ENCODE data around the gene KIF26B. TPM values are rescaled to one million over a fixed set of nuclear protein-coding genes. Genes with fewer than 3 reads are reported as not detected.

KIF26B gene
- total and polyA plus RNA-seq, 3 experiments from 2014 or later, result 0.11 to 0.16 TPM; not detected in 1

DNA sequence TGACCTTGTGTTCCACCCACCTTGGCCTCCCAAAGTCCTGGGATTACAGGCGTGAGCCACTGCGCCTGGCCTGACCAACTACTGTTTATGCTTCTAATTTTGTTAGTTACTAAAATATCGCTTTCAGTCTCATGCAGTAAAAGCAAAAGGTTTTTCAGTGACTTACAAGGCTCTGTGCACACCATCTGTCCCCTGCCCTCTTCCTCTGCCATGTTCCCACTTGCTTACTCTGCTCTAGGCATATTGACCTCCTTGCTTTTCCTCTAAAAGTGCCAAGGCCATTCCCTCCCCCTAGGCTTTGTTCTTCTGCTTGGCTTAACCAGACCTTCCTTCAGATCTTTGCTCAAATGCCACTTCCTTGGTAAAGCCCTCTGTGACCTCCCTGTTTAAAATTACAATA is 276.9 kb downstream of the KIF26B start:
- H3K9me3 Mint-ChIP-seq, result peaks cover 0 to 5% (median 0%) of the 10 kb centered on the region in 5 donors
- no peaks in the 10 kb centered on the region for H3K9me3 ChIP-seq (ENCODE audit: low read length)
- H3K4me3 Mint-ChIP-seq, result no peak overlapping the region
- no peaks in the 10 kb centered on the region for H3K4me1 ChIP-seq (ENCODE audit: insufficient read depth, low read length)
- DNase-seq, result no peak
- H3K36me3 ChIP-seq (ENCODE audit: insufficient read depth, low read length), result no peaks in the 10 kb centered on the region
- H3K4me3 ChIP-seq (ENCODE audit: low read length), result no peak overlapping the region
- CTCF ChIA-PET, result no interaction called here
- H3K27me3 Mint-ChIP-seq, result peaks cover 0 to 4% of the 10 kb centered on the region in 2 donors
- H3K4me1 Mint-ChIP-seq, result no peaks in the 10 kb centered on the region
- no peaks in the 10 kb centered on the region for H3K36me3 Mint-ChIP-seq
- POLR2A ChIA-PET, result no interaction called here
- H3K27ac ChIP-seq (ENCODE audit: low read depth, low read length), result no peak overlapping the region
- no peak overlapping the region for H3K27ac Mint-ChIP-seq
- no peaks in the 10 kb centered on the region for H3K27me3 ChIP-seq (ENCODE audit: insufficient read depth, low read length, poor library complexity, severe bottlenecking)

DNA sequence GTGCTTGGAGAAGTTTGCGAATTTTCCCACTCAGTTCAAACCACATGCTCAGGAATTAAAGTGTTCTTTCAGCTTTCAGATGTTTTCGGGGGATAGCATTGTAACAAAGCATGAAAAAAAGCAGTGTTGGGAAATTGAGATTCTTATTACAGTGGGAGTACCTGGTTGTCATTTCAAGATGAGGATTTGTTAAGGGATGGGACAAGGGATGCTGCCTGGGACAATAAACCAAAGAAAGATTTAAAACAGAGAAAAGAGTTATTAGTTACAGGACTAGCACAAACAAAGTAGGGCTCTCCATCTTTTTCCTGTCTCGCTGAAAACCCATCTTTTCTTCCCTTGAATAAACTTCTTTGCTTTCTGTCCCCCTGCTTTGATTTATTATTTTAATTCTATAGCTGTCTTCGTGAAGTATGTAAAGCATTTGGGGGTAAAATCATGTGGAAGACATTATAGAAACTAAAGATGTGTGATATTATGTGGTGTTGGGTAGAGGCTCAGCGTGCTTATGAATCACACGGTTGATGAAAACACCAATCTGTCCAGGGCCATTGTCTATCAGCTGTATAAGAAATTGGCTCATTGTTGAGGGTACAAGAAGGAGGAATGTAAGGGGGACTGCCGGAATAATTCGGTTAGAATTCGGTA is 277.6 kb downstream of the KIF26B start:
- ChIA-PET POLR2A (no interaction called here), CTCF (no interaction called here)
- no peaks in the 10 kb centered on the region for H3K9me3 ChIP-seq (ENCODE audit: low read length)
- H3K36me3 ChIP-seq (ENCODE audit: insufficient read depth, low read length), result no peaks in the 10 kb centered on the region
- no peaks in the 10 kb centered on the region for H3K4me1 ChIP-seq (ENCODE audit: insufficient read depth, low read length)
- Mint-ChIP-seq H3K36me3 (no peaks in the 10 kb centered on the region), H3K9me3 (peaks cover 0 to 5% (median 0%) of the 10 kb centered on the region in 5 donors), H3K4me1 (no peaks in the 10 kb centered on the region), H3K27me3 (peaks cover 4% of the 10 kb centered on the region in 2 donors), H3K27ac (no peak overlapping the region), H3K4me3 (no peak overlapping the region)
- no peak overlapping the region for H3K27ac ChIP-seq (ENCODE audit: low read depth, low read length)
- no peak for DNase-seq
- no peaks in the 10 kb centered on the region for H3K27me3 ChIP-seq (ENCODE audit: insufficient read depth, low read length, poor library complexity, severe bottlenecking)
- H3K4me3 ChIP-seq (ENCODE audit: low read length), result no peak overlapping the region

DNA sequence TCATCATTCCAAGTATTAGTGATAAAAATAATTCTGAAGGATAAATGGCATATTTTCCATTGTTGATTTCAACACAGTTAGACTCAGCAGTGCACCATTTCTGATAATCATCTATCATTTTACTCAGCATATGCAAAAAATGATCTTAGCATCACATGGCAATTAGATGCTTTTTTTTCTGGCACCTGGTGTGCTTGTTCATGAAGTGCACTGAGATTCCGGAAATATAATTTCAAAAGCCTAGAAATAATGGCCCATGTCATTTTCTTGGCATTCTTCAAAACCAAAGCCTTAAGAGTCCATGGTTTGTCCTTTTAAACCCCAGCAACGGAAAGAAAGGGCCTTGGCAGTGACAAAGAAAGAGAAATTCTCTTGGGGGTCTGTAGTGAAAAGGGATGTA is 278.8 kb downstream of the KIF26B start:
- H3K36me3 Mint-ChIP-seq, result no peaks in the 10 kb centered on the region
- no peak for DNase-seq

DNA sequence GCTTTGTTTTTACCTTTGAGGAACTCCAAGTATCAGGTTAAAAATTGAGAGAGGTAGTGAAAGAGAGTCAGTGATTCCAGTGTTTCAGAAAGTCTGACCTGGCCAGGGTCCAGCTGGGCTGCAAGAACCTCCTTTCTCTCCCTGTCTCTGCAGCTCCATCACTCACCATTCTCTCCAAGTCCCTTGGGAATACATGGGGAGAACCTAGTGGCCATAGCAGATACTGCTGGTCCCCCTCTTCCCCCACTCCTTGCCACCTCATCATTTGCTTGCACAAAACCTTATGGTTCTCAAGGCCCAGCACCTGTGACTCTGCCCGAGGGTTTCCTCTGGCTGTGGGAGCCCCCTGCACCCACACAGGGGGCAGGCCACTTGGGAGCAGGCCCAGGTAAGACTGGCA is 279.5 kb downstream of the KIF26B start:
- CTCF ChIA-PET, result no interaction called here
- POLR2A ChIA-PET, result no interaction called here

More for the DNA sequence above, 278.8 kb downstream of the KIF26B start:
- POLR2A ChIA-PET, result no interaction called here
- Histone ChIP-seq H3K36me3 (ENCODE audit: insufficient read depth, low read length) (no peaks in the 10 kb centered on the region), H3K4me1 (ENCODE audit: insufficient read depth, low read length) (no peaks in the 10 kb centered on the region), H3K27me3 (ENCODE audit: insufficient read depth, low read length, poor library complexity, severe bottlenecking) (no peaks in the 10 kb centered on the region), H3K4me3 (ENCODE audit: low read length) (no peak overlapping the region), H3K9me3 (ENCODE audit: low read length) (no peaks in the 10 kb centered on the region), H3K27ac (ENCODE audit: low read depth, low read length) (no peak overlapping the region)
- Mint-ChIP-seq H3K4me3 (no peak overlapping the region), H3K9me3 (peaks cover 0 to 5% (median 0%) of the 10 kb centered on the region in 5 donors), H3K27me3 (peaks cover 6 to 7% of the 10 kb centered on the region in 2 donors), H3K27ac (no peak overlapping the region), H3K4me1 (no peaks in the 10 kb centered on the region)
- CTCF ChIA-PET, result no interaction called here

DNA sequence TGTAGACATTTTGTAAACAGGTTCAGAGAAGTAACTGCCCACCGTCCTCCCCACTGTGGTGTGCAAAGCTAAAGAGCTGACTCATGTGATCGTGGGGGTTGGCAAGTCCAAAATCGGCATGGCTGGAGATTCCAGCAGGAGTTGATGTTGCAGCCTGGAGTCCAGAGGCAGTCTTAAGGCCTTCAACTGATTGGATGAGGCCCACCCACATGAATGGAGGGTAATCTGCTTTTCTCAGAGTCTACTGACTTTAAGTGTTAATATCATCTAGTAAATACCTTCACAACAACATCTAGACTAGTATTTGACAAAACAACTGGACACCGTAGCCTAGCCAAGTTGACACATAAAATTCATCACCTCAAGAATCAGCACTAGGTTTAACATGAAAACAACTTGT is 281.6 kb downstream of the KIF26B start:
- Histone ChIP-seq H3K27me3 (ENCODE audit: insufficient read depth, low read length, poor library complexity, severe bottlenecking) (no peaks in the 10 kb centered on the region), H3K36me3 (ENCODE audit: insufficient read depth, low read length) (no peaks in the 10 kb centered on the region), H3K9me3 (ENCODE audit: low read length) (no peaks in the 10 kb centered on the region), H3K4me3 (ENCODE audit: low read length) (no peak overlapping the region), H3K4me1 (ENCODE audit: insufficient read depth, low read length) (no peaks in the 10 kb centered on the region), H3K27ac (ENCODE audit: low read depth, low read length) (no peak overlapping the region)
- H3K9me3 Mint-ChIP-seq, result peaks cover 0 to 6% (median 0%) of the 10 kb centered on the region in 5 donors
- DNase-seq, result no peak
- CTCF ChIA-PET, result no interaction called here
- H3K4me3 Mint-ChIP-seq, result no peak overlapping the region
- no peaks in the 10 kb centered on the region for H3K4me1 Mint-ChIP-seq
- no peak overlapping the region for H3K27ac Mint-ChIP-seq
- peaks cover 14 to 20% of the 10 kb centered on the region in 2 donors for H3K27me3 Mint-ChIP-seq
- POLR2A ChIA-PET, result no interaction called here
- no peaks in the 10 kb centered on the region for H3K36me3 Mint-ChIP-seq

More for the DNA sequence above, 279.5 kb downstream of the KIF26B start:
- Histone ChIP-seq H3K4me3 (ENCODE audit: low read length) (no peak overlapping the region), H3K4me1 (ENCODE audit: insufficient read depth, low read length) (no peaks in the 10 kb centered on the region), H3K27ac (ENCODE audit: low read depth, low read length) (no peak overlapping the region), H3K27me3 (ENCODE audit: insufficient read depth, low read length, poor library complexity, severe bottlenecking) (no peaks in the 10 kb centered on the region), H3K9me3 (ENCODE audit: low read length) (no peaks in the 10 kb centered on the region), H3K36me3 (ENCODE audit: insufficient read depth, low read length) (no peaks in the 10 kb centered on the region)
- H3K27me3 Mint-ChIP-seq, result peaks cover 8 to 9% of the 10 kb centered on the region in 2 donors
- H3K4me1 Mint-ChIP-seq, result no peaks in the 10 kb centered on the region
- H3K4me3 Mint-ChIP-seq, result no peak overlapping the region
- no peaks in the 10 kb centered on the region for H3K36me3 Mint-ChIP-seq
- H3K27ac Mint-ChIP-seq, result no peak overlapping the region
- DNase-seq, result no peak
- peaks cover 0 to 5% (median 0%) of the 10 kb centered on the region in 5 donors for H3K9me3 Mint-ChIP-seq

DNA sequence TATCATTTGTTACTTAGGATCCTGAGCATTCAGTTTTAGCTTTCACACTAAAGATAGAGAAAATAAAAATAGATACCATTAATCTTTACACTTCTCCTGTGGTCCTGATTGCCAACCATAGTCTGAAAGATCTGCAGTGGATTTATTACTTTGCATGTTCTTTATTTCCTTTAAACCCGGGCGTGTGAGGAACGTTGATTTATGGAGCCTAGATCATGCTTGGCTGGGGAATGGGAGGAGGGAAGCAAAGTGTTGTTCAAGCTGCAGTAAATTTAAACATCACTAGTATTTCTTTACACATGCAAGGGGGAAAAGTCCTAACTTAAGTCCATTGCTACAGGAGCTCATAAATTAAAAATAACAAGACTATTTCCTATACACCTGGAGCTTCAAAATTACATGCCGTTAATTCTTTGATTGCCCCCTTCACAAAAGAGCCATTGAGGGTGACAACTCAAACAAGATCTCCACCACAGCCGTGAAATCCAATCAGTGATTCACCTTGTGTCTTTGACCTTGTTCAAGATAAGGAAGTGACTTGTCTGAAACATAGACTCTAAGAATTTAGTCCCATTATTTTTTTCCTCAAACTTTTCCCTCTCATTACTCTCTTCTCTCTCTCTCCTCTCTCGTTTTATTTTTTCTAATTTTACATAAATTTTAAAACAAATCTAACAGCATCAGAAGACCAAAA is 282.7 kb downstream of the KIF26B start:
- ChIA-PET POLR2A (no interaction called here), CTCF (no interaction called here)
- H3K27ac ChIP-seq (ENCODE audit: low read depth, low read length), result no peak overlapping the region

DNA sequence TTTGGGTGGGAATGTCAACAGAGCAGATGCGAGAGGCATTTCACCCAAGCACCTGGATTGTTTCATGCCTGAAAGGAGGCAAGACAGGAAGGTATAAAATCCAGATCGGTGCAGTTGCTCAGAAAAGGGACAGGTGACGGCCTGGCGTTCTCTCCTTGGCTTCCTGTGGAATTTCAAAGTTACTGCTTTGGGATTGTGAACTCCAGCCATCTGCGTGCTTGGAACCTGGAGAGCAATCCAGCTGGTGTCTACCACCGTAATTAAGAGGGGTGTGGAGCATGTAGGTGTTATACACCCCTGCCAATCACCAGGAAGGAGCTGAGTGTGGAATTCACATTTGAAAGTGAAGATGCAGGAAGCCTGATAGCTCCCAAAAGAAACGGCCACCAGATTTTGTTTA is 286.1 kb downstream of the KIF26B start:
- H3K9me3 ChIP-seq (ENCODE audit: low read length), result no peaks in the 10 kb centered on the region
- ChIA-PET POLR2A (no interaction called here), CTCF (no interaction called here)
- no peaks in the 10 kb centered on the region for H3K4me1 ChIP-seq (ENCODE audit: insufficient read depth, low read length)
- Mint-ChIP-seq H3K27ac (no peak overlapping the region), H3K4me1 (no peaks in the 10 kb centered on the region), H3K36me3 (no peaks in the 10 kb centered on the region), H3K4me3 (no peak overlapping the region), H3K9me3 (peaks cover 0 to 9% (median 0%) of the 10 kb centered on the region in 5 donors), H3K27me3 (peaks cover 15 to 23% of the 10 kb centered on the region in 2 donors)
- no peaks in the 10 kb centered on the region for H3K36me3 ChIP-seq (ENCODE audit: insufficient read depth, low read length)
- no peak overlapping the region for H3K4me3 ChIP-seq (ENCODE audit: low read length)
- no peak for DNase-seq
- H3K27ac ChIP-seq (ENCODE audit: low read depth, low read length), result no peak overlapping the region
- H3K27me3 ChIP-seq (ENCODE audit: insufficient read depth, low read length, poor library complexity, severe bottlenecking), result no peaks in the 10 kb centered on the region

More for the DNA sequence above, 282.7 kb downstream of the KIF26B start:
- no peak overlapping the region for H3K27ac Mint-ChIP-seq
- Histone ChIP-seq H3K36me3 (ENCODE audit: insufficient read depth, low read length) (no peaks in the 10 kb centered on the region), H3K9me3 (ENCODE audit: low read length) (no peaks in the 10 kb centered on the region), H3K4me1 (ENCODE audit: insufficient read depth, low read length) (no peaks in the 10 kb centered on the region), H3K27me3 (ENCODE audit: insufficient read depth, low read length, poor library complexity, severe bottlenecking) (no peaks in the 10 kb centered on the region), H3K4me3 (ENCODE audit: low read length) (no peak overlapping the region)
- H3K27me3 Mint-ChIP-seq, result peaks cover 15 to 23% of the 10 kb centered on the region in 2 donors
- no peak overlapping the region for H3K4me3 Mint-ChIP-seq
- no peaks in the 10 kb centered on the region for H3K36me3 Mint-ChIP-seq
- no peak for DNase-seq
- no peaks in the 10 kb centered on the region for H3K4me1 Mint-ChIP-seq
- H3K9me3 Mint-ChIP-seq, result peaks cover 0 to 9% (median 0%) of the 10 kb centered on the region in 5 donors

DNA sequence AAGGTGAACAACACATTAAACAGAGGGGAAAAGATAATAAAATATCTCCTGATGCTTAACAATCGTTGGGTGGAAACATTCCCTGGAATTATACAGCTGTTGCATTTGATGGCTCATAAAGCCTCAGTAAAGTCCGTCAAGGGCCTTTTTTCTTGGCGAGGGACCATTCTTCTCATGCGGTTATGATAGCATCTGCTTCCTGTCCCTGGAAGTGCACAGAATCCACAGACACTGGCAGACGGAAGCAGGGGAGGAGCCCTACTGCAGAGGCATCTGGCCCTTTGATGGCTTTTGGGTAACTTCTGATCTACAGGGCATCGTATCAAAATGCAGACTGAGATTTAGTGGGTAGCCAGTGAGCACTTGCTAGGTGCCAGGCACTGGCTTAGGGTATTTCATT is 286.9 kb downstream of the KIF26B start:
- ChIA-PET CTCF (no interaction called here), POLR2A (no interaction called here)
- DNase-seq, result no peak
- no peaks in the 10 kb centered on the region for H3K9me3 ChIP-seq (ENCODE audit: low read length)
- H3K4me3 ChIP-seq (ENCODE audit: low read length), result no peak overlapping the region
- Mint-ChIP-seq H3K9me3 (peaks cover 0 to 9% (median 0%) of the 10 kb centered on the region in 5 donors), H3K4me3 (no peak overlapping the region), H3K36me3 (no peaks in the 10 kb centered on the region), H3K4me1 (no peaks in the 10 kb centered on the region), H3K27me3 (peaks cover 15 to 23% of the 10 kb centered on the region in 2 donors), H3K27ac (no peak overlapping the region)
- no peaks in the 10 kb centered on the region for H3K27me3 ChIP-seq (ENCODE audit: insufficient read depth, low read length, poor library complexity, severe bottlenecking)
- no peaks in the 10 kb centered on the region for H3K36me3 ChIP-seq (ENCODE audit: insufficient read depth, low read length)
- H3K27ac ChIP-seq (ENCODE audit: low read depth, low read length), result no peak overlapping the region
- no peaks in the 10 kb centered on the region for H3K4me1 ChIP-seq (ENCODE audit: insufficient read depth, low read length)
